K562 (cell line): ENCODE measurements around the gene NRXN2. TPM values are rescaled to one million over a fixed set of nuclear protein-coding genes. Genes with fewer than 3 reads are reported as not detected.

Experiments used
- ATAC-seq: fragments of 200-7000 bp; cut with Tn5 transposase; 3 replicates; pipeline ENCODE4 v1.9.1; 2020; ENCODE audit warnings: moderate library complexity
- BruUV-seq: library from RNA; stranded (reverse); fragments of 400-500 nt; replicated peaks from 2 replicates; lab custom pipeline; 2021; lab: Mats Ljungman, UMichigan
- CTCF ChIA-PET: fragments of 300-600 bp; formaldehyde crosslinking; extraction: SDS; loops from one replicate; lab custom pipeline; 2021; ENCODE audit warnings: low intra/inter-chr PET ratio; lab: Yijun Ruan, JAX
- POLR2A ChIA-PET: fragments of 300-600, 350-650 bp; sonication (Branson Sonifier 250); formaldehyde crosslinking; extraction: SDS; loops from one replicate; lab custom pipeline; 2021; ENCODE audit warnings: antibody characterized with exemption, inconsistent platforms; lab: Yijun Ruan, JAX
- DNase-seq, 4 experiments: peaks; one replicate each; pipeline versions ENCODE4 v3.0.0 to v3.0.0-alpha.2; 2011 to 2018; ENCODE audit warnings: low spot score in 3 of 4, mixed read lengths in 3 of 4; ENCODE audit errors: extremely low read depth in 1 of 4
- FAIRE-seq: peaks from 2 replicates; lab custom pipeline; 2011; peaks lifted over from hg19 to GRCh38; lab: Jason Lieb, UNC
- H2AFZ ChIP-seq: 2 replicates; pipeline ENCODE4 v1.6.0; 2011; ENCODE audit warnings: low read depth, low read length, control low read depth, inconsistent platforms
- H3K27ac ChIP-seq: fragments of 200-600 bp; 3 replicates; pipeline ENCODE4 v1.8.0; 2011; ENCODE audit warnings: low read depth, mild to moderate bottlenecking, control low read depth, inconsistent platforms, low read length, moderate library complexity, mixed read lengths; ENCODE audit errors: extremely low read depth
- H3K27me3 ChIP-seq, 2 experiments: fragments of 300-600 bp in 1 of 2; 2 replicates in 1 of 2; 3 replicates in 1 of 2; pipeline versions ENCODE4 v1.6.0 to v1.8.0; 2011; ENCODE audit warnings: inconsistent platforms in 2 of 2, low read length in 2 of 2, mild to moderate bottlenecking in 1 of 2, mixed read lengths in 1 of 2, moderate library complexity in 1 of 2; ENCODE audit not compliant: control insufficient read depth in 2 of 2, insufficient read depth in 2 of 2
- H3K36me3 ChIP-seq: fragments of 300-600 bp; 3 replicates; pipeline ENCODE4 v1.8.0; 2011; ENCODE audit warnings: mild to moderate bottlenecking, low read length, inconsistent platforms; ENCODE audit not compliant: control insufficient read depth, insufficient read depth
- H3K4me1 ChIP-seq, 2 experiments: fragments of 200-600 bp in 1 of 2; replicated peaks in 1 of 2; 2 replicates in 1 of 2; 3 replicates in 1 of 2; pipeline versions ENCODE4 v1.5.1 to v1.8.0; 2011; ENCODE audit warnings: inconsistent platforms in 2 of 2, low read length in 2 of 2, mild to moderate bottlenecking in 1 of 2, mixed read lengths in 1 of 2, moderate library complexity in 1 of 2; ENCODE audit not compliant: control insufficient read depth in 2 of 2, insufficient read depth in 2 of 2
- H3K4me2 ChIP-seq: 2 replicates; pipeline ENCODE4 v1.6.1; 2011; ENCODE audit warnings: low read length, control low read depth, inconsistent platforms, mixed read lengths; ENCODE audit not compliant: insufficient read depth
- H3K4me3 ChIP-seq: fragments of 200-600 bp; sonication (generic), shearing (Covaris generic); 2 replicates; pipeline ENCODE4 v1.5.1; 2016; ENCODE audit warnings: control low read depth, inconsistent platforms
- H3K79me2 ChIP-seq: fragments of 200-600 bp; 3 replicates; pipeline ENCODE4 v1.8.0; 2011; ENCODE audit warnings: low read length, inconsistent platforms; ENCODE audit not compliant: control insufficient read depth, insufficient read depth
- H3K9ac ChIP-seq, 2 experiments: 2 replicates each; pipeline versions ENCODE4 v1.6.0 to v1.6.1; 2011; ENCODE audit warnings: low read depth in 2 of 2, low read length in 2 of 2, control low read depth in 1 of 2, inconsistent platforms in 1 of 2, mild to moderate bottlenecking in 1 of 2, mixed read lengths in 1 of 2; ENCODE audit not compliant: insufficient read depth in 1 of 2
- H3K9me1 ChIP-seq: one replicate; pipeline ENCODE4 v1.6.0; 2011; ENCODE audit warnings: inconsistent platforms, mild to moderate bottlenecking, low read length, moderate library complexity; ENCODE audit not compliant: control insufficient read depth, insufficient read depth
- H3K9me3 ChIP-seq: replicated peaks from 2 replicates; pipeline ENCODE4 v1.5.1; 2011; ENCODE audit warnings: low read depth, low read length, inconsistent platforms; ENCODE audit not compliant: control insufficient read depth, insufficient read depth
- H4K20me1 ChIP-seq: replicated peaks from 2 replicates; pipeline ENCODE4 v1.6.1; 2011; ENCODE audit warnings: low read length, inconsistent platforms, mixed read lengths; ENCODE audit not compliant: control insufficient read depth, insufficient read depth
- CEBPG ChIP-seq, 3 experiments: fragments of 200-800 bp in 1 of 3; sonication (Bioruptor generic) in 1 of 3; sonication (generic) in 1 of 3; formaldehyde crosslinking in 1 of 3; IDR thresholded peaks in 2 of 3; conservative IDR thresholded peaks in 1 of 3; 2 replicates each; pipeline versions ENCODE4 v1.6.1 to v1.8.0; 2016 to 2022; ENCODE audit warnings: missing compliant biosample characterization in 2 of 3, missing genetic modification characterization in 2 of 3, mild to moderate bottlenecking in 1 of 3, missing genetic modification reagents in 1 of 3
- CREB3L1 ChIP-seq: fragments of 450-650 bp; IDR thresholded peaks from 2 replicates; pipeline ENCODE4 v1.6.1; 2014; ENCODE audit warnings: low read depth, mild to moderate bottlenecking, moderate library complexity, borderline replicate concordance
- CREM ChIP-seq: IDR thresholded peaks from 2 replicates; pipeline ENCODE4 v1.6.1; 2014; ENCODE audit warnings: antibody characterized with exemption, low read depth
- ELF1 ChIP-seq: fragments of 200-800 bp; sonication (Bioruptor generic); IDR thresholded peaks from 2 replicates; pipeline ENCODE4 v1.6.1; 2016; ENCODE audit warnings: missing genetic modification characterization, missing compliant biosample characterization
- EP300 ChIP-seq: IDR thresholded peaks from 2 replicates; pipeline ENCODE4 v1.6.1; 2012; ENCODE audit warnings: low read length, improper control_type of control experiment
- FOSL1 ChIP-seq: fragments of 200-800 bp; sonication (Bioruptor generic); conservative IDR thresholded peaks from 2 replicates; pipeline ENCODE4 v1.6.1; 2016; ENCODE audit warnings: missing genetic modification characterization, missing compliant biosample characterization
- JUND ChIP-seq, 2 experiments: IDR thresholded peaks; 2 replicates in 1 of 2; 3 replicates in 1 of 2; pipeline ENCODE4 v1.6.1; 2011; ENCODE audit warnings: borderline replicate concordance in 2 of 2, low read depth in 2 of 2, low read length in 2 of 2, improper control_type of control experiment in 1 of 2, missing biosample characterization in 1 of 2, missing genetic modification characterization in 1 of 2, missing genetic modification reagents in 1 of 2
- KLF13 ChIP-seq: fragments of 450-650 bp; IDR thresholded peaks from 2 replicates; pipeline ENCODE4 v1.6.1; 2016; ENCODE audit warnings: missing genetic modification characterization, low read depth, mild to moderate bottlenecking, missing compliant biosample characterization, moderate library complexity, borderline replicate concordance
- NCOA2 ChIP-seq, 2 experiments: fragments of 450-650 bp; IDR thresholded peaks; 2 replicates each; pipeline ENCODE4 v1.6.1; 2018; ENCODE audit warnings: mild to moderate bottlenecking in 2 of 2, moderate library complexity in 1 of 2; ENCODE audit not compliant: partially characterized antibody in 2 of 2
- RBFOX2 ChIP-seq: fragments of 200-400 bp; formaldehyde crosslinking; IDR thresholded peaks from 2 replicates; pipeline ENCODE4 v1.6.1; 2017; ENCODE audit warnings: low read depth, mild to moderate bottlenecking, low read length, moderate library complexity
- RBM17 ChIP-seq: fragments of 200-400 bp; formaldehyde crosslinking; IDR thresholded peaks from 2 replicates; pipeline ENCODE4 v1.6.1; 2017; ENCODE audit warnings: low read depth, mild to moderate bottlenecking, low read length, borderline replicate concordance
- SIX5 ChIP-seq, 2 experiments: IDR thresholded peaks; 2 replicates each; pipeline ENCODE4 v1.6.1; 2011; ENCODE audit warnings: low read length in 2 of 2, borderline replicate concordance in 1 of 2, low read depth in 1 of 2, mild to moderate bottlenecking in 1 of 2, moderate library complexity in 1 of 2; ENCODE audit not compliant: insufficient read depth in 1 of 2
- WHSC1 ChIP-seq: IDR thresholded peaks from one replicate; pipeline ENCODE4 v1.6.1; 2012; ENCODE audit warnings: low read length, control low read depth, inconsistent platforms
- YBX1 ChIP-seq: fragments of 450-650 bp; IDR thresholded peaks from 2 replicates; pipeline ENCODE4 v1.7.1; 2016; ENCODE audit warnings: mild to moderate bottlenecking
- ZFX ChIP-seq: sonication (generic); formaldehyde crosslinking; IDR thresholded peaks from 2 replicates; pipeline ENCODE4 v1.8.0; 2022; ENCODE audit warnings: mild to moderate bottlenecking, missing genetic modification reagents, moderate library complexity
- ZNF143 ChIP-seq: sonication (generic); formaldehyde crosslinking; IDR thresholded peaks from 2 replicates; pipeline ENCODE4 v1.9.0; 2022; ENCODE audit warnings: mild to moderate bottlenecking, missing genetic modification reagents
- ZNF24 ChIP-seq: fragments of 450-650 bp; IDR thresholded peaks from 2 replicates; pipeline ENCODE4 v1.6.1; 2016
- ZNF384 ChIP-seq: IDR thresholded peaks from 2 replicates; pipeline ENCODE4 v1.6.1; 2012; ENCODE audit warnings: low read depth, low read length, improper control_type of control experiment
- WGBS: fragments of 100-300 bp; shearing (Covaris generic); methylation state at CpG from one replicate; pipeline ENCODE4 v1.1.6; 2016; ENCODE audit warnings: low coverage, mixed read lengths; ENCODE audit not compliant: insufficient coverage; ENCODE audit errors: missing lambda C conversion rate; 5-methylcytosine and 5-hydroxymethylcytosine counted together
- in situ Hi-C: fragments of 300-500 bp; cut with MboI; formaldehyde crosslinking; loops from 4 replicates; pipeline ENCODE4 v1.15.0; 2018; ENCODE audit warnings: inconsistent platforms, mixed read lengths
- intact Hi-C: fragments of 100-400 bp; cut with micrococcal nuclease; formaldehyde crosslinking; loops from 2 replicates; pipeline ENCODE4 v1.14.2; 2022
- polyA plus RNA-seq, 8 experiments: library from polyadenylated mRNA; depleted of rRNA in 4 of 8; stranded (reverse) in 5 of 8; unstranded in 3 of 8; fragments of >200 nt; fragmentation: Nextera tagmentation in 2 of 8; fragmentation: Illumina TruSeq in 1 of 8; extraction: Ambion mirVana in 2 of 8; extraction: Trizol in 1 of 8; gene quantifications; 2 replicates each; pipeline versions ENCODE4 v1.2.1 to v1.2.3, GENCODE V29; 2011 to 2014; ENCODE audit warnings: inconsistent platforms in 1 of 8, missing spikeins in 1 of 8
- total RNA-seq, 7 experiments: library from RNA; depleted of rRNA in 6 of 7; stranded (reverse); fragments of >200 nt in 6 of 7; fragmentation: Illumina TruSeq in 2 of 7; extraction: Trizol in 2 of 7; gene quantifications; 2 replicates each; pipeline versions ENCODE4 v1.2.1 to v1.2.3, GENCODE V29; 2011 to 2021; ENCODE audit warnings: low replicate concordance in 1 of 7
- TF ChIP-seq, protein P1 (sequence below): fragments of 200-800 bp; sonication (Bioruptor generic); IDR thresholded peaks from 2 replicates; pipeline ENCODE4 v1.6.1; 2017; ENCODE audit warnings: missing genetic modification characterization, missing compliant biosample characterization

NRXN2 gene
- total and polyA plus RNA-seq, 9 of the 15 experiments (the other 6 are each of a cell fraction or from before 2014, with no cell fraction given), result 0.07 to 0.47 (median 0.15) TPM; not detected in 4

DNA sequence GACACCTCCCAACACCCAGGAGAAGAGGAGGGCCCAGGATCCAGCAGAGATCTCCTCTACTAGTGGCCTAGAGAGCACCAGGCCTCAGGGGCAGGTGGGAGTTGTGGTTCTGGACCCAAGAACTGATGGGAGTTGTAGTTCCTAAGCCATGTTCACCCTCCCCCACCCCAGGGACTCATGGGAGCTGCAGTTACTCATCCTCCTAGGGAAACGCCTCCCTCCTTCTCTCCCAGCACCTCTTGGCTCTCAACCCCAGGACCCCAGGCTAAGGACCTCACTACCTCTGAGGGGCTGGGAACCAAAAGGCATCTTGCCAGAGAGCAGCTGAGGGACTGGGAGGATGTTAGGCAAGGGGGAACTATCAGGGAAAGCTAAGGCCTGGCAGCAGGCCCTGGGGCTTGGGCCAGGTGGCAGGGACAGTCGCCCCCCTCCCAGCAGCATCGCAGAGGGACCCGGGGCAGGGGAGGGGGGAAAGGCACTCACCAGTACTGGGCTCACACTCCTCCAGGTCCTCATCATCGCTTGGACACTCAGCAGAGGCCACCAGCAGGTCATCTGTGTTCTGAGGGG is 103.1 kb downstream of the NRXN2 start:
- intact Hi-C loops, result no loop called here
- DNase-seq, result peak; percentile 63 to 73 (median 70)
- in situ Hi-C loops, result no loop called here
- FAIRE-seq, result peak; percentile 90
- ChIA-PET CTCF (no interaction called here), POLR2A (interaction anchor here (0.8 to 1.5 kb wide), 2 partner anchors 9 to 13 kb away, joined by 4 to 6 read pairs; no protein-coding TSS in a partner anchor)
- H3K27me3 ChIP-seq, result peaks cover 0 to 24% of the 10 kb centered on the region in 2 experiments; a peak in 2 of 5 replicates
- no peak overlapping the region for H3K27ac ChIP-seq
- H3K4me1 ChIP-seq, result peaks cover 0 to 12% of the 10 kb centered on the region in 2 experiments; a peak in 3 of 5 replicates
- H3K9me3 ChIP-seq, result no peaks in the 10 kb centered on the region
- H3K36me3 ChIP-seq, result no peaks in the 10 kb centered on the region
- peak; percentile 97 for ATAC-seq
- peak overlapping the region; percentile 90 for H2AFZ ChIP-seq
- 0 out of 4 replicates have a peak overlapping the region, but pooled peaks of 1 of the 2 experiments have one; percentile 19 for H3K9ac ChIP-seq
- H4K20me1 ChIP-seq, result peaks cover 4% of the 10 kb centered on the region; the same call in 1 of the 2 replicates
- H3K79me2 ChIP-seq, result no peaks in the 10 kb centered on the region
- WGBS, result 8% methylated on average over 4 of the region's 5 CpGs
- peak overlapping the region; percentile 16 for H3K4me2 ChIP-seq
- no peaks in the 10 kb centered on the region for H3K9me1 ChIP-seq
- BruUV-seq, result no TSS peak
- H3K4me3 ChIP-seq, result no peak overlapping the region
- TF ChIP-seq WHSC1 (no peak), RBFOX2 (no peak), SIX5 (IDR thresholded peaks at IDR 0.05; ENCODE audit: borderline replicate concordance in 1 of 2, insufficient read depth in 1 of 2, low read depth in 1 of 2, low read length in 2 of 2) (peak; percentile 67 to 75), NCOA2 (IDR thresholded peaks at IDR 0.05; ENCODE audit: partially characterized antibody in 2 of 2) (no peak), CREM (peak; percentile 62; the same call in 1 of the 2 replicates), YBX1 (no peak), EP300 (no peak), JUND (IDR thresholded peaks at IDR 0.05; ENCODE audit: borderline replicate concordance, low read depth, low read length) (peak; percentile 72), JUND (tag; IDR thresholded peaks at IDR 0.05; ENCODE audit: borderline replicate concordance, low read depth, low read length) (peak; percentile 24; the same call in 1 of the 3 replicates), ZFX (CRISPR knock-in tag) (peak; percentile 88), FOSL1 (tag) (peak; percentile 81), KLF13 (peak; percentile 56; the same call in 1 of the 2 replicates), ZNF24 (peak; percentile 90), ZNF143 (CRISPR knock-in tag) (peak; percentile 90), CREB3L1 (peak; percentile 43; the same call in 1 of the 2 replicates), RBM17 (no peak), CEBPG (CRISPR knock-in tag; IDR thresholded peaks at IDR 0.05) (no peak), CEBPG (tag; conservative IDR thresholded peaks at IDR 0.05 in 1 of 2, IDR thresholded peaks at IDR 0.05 in 1 of 2) (no peak), ELF1 (tag) (no peak), ZNF384 (no peak)
- TF ChIP-seq, protein P1, sequence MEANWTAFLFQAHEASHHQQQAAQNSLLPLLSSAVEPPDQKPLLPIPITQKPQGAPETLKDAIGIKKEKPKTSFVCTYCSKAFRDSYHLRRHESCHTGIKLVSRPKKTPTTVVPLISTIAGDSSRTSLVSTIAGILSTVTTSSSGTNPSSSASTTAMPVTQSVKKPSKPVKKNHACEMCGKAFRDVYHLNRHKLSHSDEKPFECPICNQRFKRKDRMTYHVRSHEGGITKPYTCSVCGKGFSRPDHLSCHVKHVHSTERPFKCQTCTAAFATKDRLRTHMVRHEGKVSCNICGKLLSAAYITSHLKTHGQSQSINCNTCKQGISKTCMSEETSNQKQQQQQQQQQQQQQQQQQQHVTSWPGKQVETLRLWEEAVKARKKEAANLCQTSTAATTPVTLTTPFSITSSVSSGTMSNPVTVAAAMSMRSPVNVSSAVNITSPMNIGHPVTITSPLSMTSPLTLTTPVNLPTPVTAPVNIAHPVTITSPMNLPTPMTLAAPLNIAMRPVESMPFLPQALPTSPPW, result peak; percentile 31; the same call in 1 of the 2 replicates
